ENCODE measurements around the gene SFT2D3. TPM values are rescaled to one million over a fixed set of nuclear protein-coding genes. Genes with fewer than 3 reads are reported as not detected.

The SFT2D3 gene
- total and polyA plus RNA-seq, 8 donors: 0.56 to 6.8 (median 2.8) TPM; not detected in 4

DNA sequence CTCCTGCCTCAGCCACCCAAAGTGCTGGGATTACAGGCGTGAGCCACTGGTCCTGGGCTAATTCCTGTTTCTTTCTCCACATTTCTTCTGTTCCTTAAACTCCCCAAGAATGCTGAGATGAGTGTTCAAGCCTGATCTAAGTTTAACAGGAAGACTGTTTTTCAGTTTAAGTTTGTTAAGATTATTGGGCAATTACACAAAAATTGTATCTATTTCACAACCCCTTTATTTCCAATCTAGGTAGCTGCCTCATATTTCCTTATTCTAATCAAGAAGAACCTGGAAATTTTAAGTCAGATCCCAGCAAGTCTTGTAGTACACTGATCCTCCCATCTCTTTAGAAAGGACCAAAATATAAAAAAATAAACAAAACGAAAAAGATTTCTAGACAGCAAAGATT, 11.7 kb downstream of the SFT2D3 start:
- no peak for ATAC-seq
- TF ChIP-seq, protein P1, sequence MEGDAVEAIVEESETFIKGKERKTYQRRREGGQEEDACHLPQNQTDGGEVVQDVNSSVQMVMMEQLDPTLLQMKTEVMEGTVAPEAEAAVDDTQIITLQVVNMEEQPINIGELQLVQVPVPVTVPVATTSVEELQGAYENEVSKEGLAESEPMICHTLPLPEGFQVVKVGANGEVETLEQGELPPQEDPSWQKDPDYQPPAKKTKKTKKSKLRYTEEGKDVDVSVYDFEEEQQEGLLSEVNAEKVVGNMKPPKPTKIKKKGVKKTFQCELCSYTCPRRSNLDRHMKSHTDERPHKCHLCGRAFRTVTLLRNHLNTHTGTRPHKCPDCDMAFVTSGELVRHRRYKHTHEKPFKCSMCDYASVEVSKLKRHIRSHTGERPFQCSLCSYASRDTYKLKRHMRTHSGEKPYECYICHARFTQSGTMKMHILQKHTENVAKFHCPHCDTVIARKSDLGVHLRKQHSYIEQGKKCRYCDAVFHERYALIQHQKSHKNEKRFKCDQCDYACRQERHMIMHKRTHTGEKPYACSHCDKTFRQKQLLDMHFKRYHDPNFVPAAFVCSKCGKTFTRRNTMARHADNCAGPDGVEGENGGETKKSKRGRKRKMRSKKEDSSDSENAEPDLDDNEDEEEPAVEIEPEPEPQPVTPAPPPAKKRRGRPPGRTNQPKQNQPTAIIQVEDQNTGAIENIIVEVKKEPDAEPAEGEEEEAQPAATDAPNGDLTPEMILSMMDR (IDR thresholded peaks at IDR 0.05): no peak
- H3K4me3 ChIP-seq: no peak overlapping the region

DNA sequence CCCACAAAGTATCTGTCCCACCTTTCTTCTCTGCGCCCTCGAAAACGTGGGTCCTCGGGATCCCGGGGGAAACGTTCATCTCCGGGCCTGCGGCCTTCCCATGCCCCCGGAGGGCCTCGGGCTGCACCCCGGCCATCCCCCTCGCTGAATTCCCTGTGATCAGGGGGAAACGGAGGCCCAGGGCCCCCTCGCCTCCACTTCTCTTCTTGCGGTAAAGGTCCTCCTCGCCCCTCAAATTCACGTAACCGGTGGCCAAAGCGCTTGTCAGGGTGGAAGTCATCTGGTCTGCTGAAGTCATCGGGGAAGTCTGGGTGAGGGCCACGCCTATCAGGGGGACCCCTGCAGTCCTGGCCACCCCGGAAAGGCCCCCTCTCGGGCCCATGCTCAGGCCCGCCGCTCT, 12.3 kb downstream of the SFT2D3 start:
- Histone ChIP-seq H3K27ac (no peak overlapping the region), H3K36me3 (peaks cover 0 to 67% of the 10 kb centered on the region in 2 donors), H3K4me3 (no peak overlapping the region), H3K4me1 (peaks cover 0 to under 1% of the 10 kb centered on the region in 2 donors), H3K27me3 (no peaks in the 10 kb centered on the region), H3K9me3 (no peaks in the 10 kb centered on the region)
- intact Hi-C loops (cut with DNase I): no loop called here
- ATAC-seq (no peak), DNase-seq (no peak)
- TF ChIP-seq, protein P1 (IDR thresholded peaks at IDR 0.05): no peak

More for the DNA sequence above, 11.7 kb downstream of the SFT2D3 start:
- Histone ChIP-seq H3K4me1 (peaks cover 0 to 4% of the 10 kb centered on the region in 2 donors), H3K27ac (no peak overlapping the region), H3K36me3 (peaks cover 0 to 69% of the 10 kb centered on the region in 2 donors), H3K27me3 (no peaks in the 10 kb centered on the region), H3K9me3 (no peaks in the 10 kb centered on the region)
- intact Hi-C loops (cut with DNase I): no loop called here
- DNase-seq: no peak

DNA sequence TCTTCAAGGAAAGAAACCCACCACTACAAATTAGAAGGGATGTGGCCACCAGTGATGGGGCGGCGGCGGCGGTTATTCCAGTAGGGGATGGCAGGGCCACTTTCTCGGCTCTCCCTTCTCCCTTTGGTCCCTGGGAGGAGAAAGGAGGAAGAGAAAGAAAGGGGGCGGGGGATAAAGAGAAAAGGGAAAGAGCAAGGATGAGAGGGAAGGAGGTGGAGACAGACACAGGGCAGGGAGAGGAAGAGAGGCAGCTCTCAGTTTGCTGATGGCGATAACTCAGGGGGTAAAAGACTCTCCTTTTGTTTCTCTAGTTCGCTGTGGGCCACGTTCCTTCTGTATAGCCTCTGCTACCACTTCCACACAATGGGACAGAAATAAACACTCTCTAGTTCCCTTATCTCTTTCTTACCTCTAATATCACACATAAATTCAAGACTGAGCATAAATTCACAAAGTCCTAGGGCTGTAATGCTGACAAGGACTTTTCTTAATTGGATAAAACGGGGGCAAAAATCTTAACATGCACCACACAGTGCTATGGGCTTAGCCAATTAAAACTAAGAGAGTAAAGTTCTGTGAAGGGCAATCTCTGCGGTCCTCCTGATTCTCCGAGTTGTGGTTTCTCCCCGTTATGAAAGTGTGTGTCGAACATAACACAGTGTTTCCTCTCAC, 14.6 kb downstream of the SFT2D3 start:
- Histone ChIP-seq H3K4me1 (no peaks in the 10 kb centered on the region), H3K27ac (no peak overlapping the region), H3K4me3 (no peak overlapping the region), H3K36me3 (peaks cover 0 to 68% of the 10 kb centered on the region in 2 donors), H3K27me3 (no peaks in the 10 kb centered on the region), H3K9me3 (no peaks in the 10 kb centered on the region)
- TF ChIP-seq, protein P1 (IDR thresholded peaks at IDR 0.05): no peak
- DNase-seq (no peak), ATAC-seq (no peak)
- intact Hi-C loops (cut with DNase I): no loop called here

DNA sequence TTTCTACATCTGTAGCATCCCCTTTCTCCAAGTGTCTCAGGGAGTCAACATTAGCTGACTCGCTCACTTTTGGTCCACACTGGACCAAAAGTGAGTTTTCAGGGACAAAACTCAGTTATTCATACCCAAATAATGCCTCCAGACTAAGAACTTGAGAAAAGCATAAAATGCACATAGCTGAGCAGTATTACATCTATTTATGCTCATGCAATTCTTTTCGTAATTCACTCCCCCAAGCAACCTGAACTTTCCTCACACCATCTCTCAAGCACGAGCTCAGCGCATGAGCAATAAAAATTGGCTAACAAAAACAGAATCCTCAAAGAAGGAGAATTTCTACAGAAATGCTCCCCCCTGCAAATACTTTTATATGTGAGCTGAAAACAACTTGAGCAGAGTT, 17.0 kb downstream of the SFT2D3 start:
- H3K27me3 ChIP-seq: no peaks in the 10 kb centered on the region
- no peak overlapping the region for H3K27ac ChIP-seq
- no peaks in the 10 kb centered on the region for H3K9me3 ChIP-seq
- peaks cover 0 to 82% of the 10 kb centered on the region in 2 donors for H3K36me3 ChIP-seq
- no peak overlapping the region for H3K4me3 ChIP-seq
- H3K4me1 ChIP-seq: no peaks in the 10 kb centered on the region
- intact Hi-C loops (cut with DNase I): no loop called here
- TF ChIP-seq, protein P1 (IDR thresholded peaks at IDR 0.05): no peak
- ATAC-seq (no peak), DNase-seq (no peak)

DNA sequence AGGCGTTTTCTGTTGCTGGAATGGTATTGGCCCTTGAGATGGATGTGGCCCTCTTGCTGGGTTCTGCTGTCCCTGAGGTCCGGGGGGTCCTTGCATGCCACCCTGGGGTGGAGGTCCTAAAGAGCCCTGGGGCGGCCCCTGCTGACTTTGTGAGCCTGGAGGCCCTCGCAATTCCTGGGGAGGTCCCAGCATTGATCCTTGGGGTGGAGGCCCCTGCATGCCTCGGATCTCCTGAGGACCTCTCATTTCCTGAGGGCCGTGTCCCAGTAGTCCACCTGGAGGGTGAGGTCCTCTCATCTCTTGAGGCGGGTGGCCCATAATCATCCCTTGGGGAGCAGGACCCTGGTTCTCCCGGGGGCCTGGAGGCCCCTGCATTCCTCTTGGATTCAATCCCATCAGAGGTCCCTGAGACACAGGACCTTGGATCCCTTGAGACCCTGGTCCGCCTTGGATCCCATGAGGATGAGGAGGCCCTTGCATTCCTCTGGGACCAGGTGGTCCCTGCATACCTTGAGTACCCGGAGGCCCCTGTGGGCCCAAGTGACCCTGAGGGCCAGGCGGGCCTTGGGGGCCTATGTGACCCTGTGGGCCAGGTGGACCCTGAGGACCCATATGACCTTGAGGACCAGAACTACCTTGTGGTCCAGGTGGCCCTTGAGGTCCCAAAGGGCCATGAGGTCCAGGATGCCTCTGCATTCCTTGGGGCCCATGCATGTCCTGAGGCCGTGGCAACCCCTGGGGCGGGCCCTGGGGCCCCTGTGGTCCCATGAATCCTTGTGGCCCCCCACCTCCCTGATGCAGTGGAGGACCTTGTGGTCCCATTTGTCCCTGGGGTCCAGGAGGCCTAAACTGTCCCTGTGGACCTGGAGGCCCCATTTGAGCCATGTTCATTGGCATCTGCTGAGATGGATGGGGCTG, 18.3 kb downstream of the SFT2D3 start:
- no peaks in the 10 kb centered on the region for H3K4me1 ChIP-seq
- H3K4me3 ChIP-seq: no peak overlapping the region
- TF ChIP-seq, protein P1 (IDR thresholded peaks at IDR 0.05): no peak
- no peak overlapping the region for H3K27ac ChIP-seq
- no peaks in the 10 kb centered on the region for H3K27me3 ChIP-seq
- DNase-seq (no peak), ATAC-seq (no peak)
- H3K36me3 ChIP-seq: peaks cover 0 to 84% of the 10 kb centered on the region in 2 donors
- intact Hi-C loops (cut with DNase I): no loop called here
- H3K9me3 ChIP-seq: no peaks in the 10 kb centered on the region

Measured in left lung (tissue), 10 donors.